Subcutaneous abdominal adipose tissue (tissue), 5 donors: ENCODE results near the gene KAZALD1.

Experiments
- H3K27ac ChIP-seq: one replicate; pipeline ENCODE4 v1.7.0; 2013; ENCODE audit warnings: low read depth, mild to moderate bottlenecking, inconsistent platforms, low read length, moderate library complexity
- H3K27me3 ChIP-seq, 5 donors: one replicate each; pipeline ENCODE4 v1.7.0; 2013; ENCODE audit warnings: low read length in 5 of 5, inconsistent platforms in 1 of 5; ENCODE audit not compliant: control insufficient read depth in 5 of 5, insufficient read depth in 4 of 5
- H3K36me3 ChIP-seq, 5 donors: one replicate each; pipeline ENCODE4 v1.7.0; 2013; ENCODE audit warnings: low read length in 5 of 5; ENCODE audit not compliant: control insufficient read depth in 5 of 5, insufficient read depth in 5 of 5
- H3K4me1 ChIP-seq, 5 donors: one replicate each; pipeline ENCODE4 v1.7.0; 2013; ENCODE audit warnings: low read length in 5 of 5, mild to moderate bottlenecking in 3 of 5, moderate library complexity in 1 of 5; ENCODE audit not compliant: control insufficient read depth in 5 of 5, insufficient read depth in 5 of 5
- H3K4me3 ChIP-seq, 5 donors: one replicate each; pipeline ENCODE4 v1.7.0; 2013; ENCODE audit warnings: low read length in 5 of 5, low read depth in 1 of 5
- H3K9ac ChIP-seq, 5 donors: one replicate each; pipeline ENCODE4 v1.7.0; 2013; ENCODE audit warnings: low read length in 5 of 5, mild to moderate bottlenecking in 4 of 5, moderate library complexity in 3 of 5
- H3K9me3 ChIP-seq, 5 donors: one replicate each; pipeline ENCODE4 v1.7.0; 2013; ENCODE audit warnings: low read length in 5 of 5; ENCODE audit not compliant: control insufficient read depth in 5 of 5
- donor health status: healthy.
- donor health status: healthy.
- donor health status: healthy.
- donor health status: healthy.
- donor health status: healthy.

The KAZALD1 gene

DNA sequence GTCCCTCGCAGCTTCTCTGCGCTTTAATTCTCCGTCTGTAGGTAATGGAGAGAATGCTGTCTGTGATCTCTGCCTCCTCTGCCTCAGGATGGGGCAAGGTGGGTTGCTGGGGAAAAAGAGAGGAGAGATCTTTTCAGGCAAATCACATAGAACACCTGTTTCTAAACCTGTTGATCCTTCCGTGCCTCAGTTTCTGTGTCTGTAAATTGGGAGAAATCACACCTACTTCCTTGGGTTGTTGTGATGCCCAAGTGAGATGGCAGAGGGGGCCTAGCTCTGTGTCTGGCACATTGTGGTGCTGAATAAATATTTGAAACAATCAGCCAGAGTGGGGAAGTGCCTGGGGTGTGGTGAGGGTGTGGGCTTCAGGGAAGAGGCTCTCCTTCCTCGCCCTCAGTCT, 28.8 kb downstream of the KAZALD1 start:
- Histone ChIP-seq H3K36me3 (no peaks in the 10 kb centered on the region), H3K27me3 (peaks cover 31 to 79% (median 66%) of the 10 kb centered on the region in 5 donors), H3K27ac (no peak overlapping the region), H3K9ac (no peak overlapping the region), H3K9me3 (no peaks in the 10 kb centered on the region), H3K4me3 (no peak overlapping the region), H3K4me1 (no peaks in the 10 kb centered on the region)

DNA sequence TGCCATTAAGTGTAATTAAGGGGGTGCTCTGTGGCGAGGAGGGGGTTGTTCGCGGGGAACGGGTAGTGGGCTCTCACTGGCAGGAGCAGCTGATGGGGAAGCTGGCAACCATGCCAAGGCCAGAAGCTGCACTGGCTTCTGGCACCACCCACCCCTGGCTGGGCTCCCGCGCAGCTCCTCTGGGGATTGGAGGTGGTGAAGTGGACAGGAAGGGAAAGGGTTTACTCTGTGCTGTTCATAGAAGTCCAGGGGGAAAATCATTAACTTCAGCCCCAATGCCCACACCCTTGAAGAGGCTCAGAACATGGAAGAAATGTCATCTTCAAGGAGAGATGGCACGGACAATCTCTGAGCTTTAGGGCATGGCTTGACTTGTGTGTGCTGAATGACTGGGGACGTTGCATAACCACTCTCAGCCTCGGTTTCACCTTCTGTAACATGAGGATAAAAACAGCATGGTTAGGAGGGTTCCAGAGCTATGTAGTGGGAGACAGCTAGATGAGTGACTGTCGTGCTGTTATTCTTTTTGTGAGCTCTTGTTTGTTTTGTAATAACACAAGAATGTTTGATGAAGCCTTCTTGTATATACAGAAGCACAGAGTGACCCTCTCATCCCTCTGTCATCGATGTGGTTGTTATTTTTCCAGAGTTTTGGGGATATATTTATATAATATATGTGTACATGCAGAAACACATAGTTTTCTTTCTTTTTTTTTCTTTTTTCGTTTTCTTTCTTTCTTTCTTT, 29.9 kb downstream of the KAZALD1 start:
- Histone ChIP-seq H3K4me1 (no peaks in the 10 kb centered on the region), H3K9ac (no peak overlapping the region), H3K9me3 (no peaks in the 10 kb centered on the region), H3K4me3 (no peak overlapping the region), H3K36me3 (no peaks in the 10 kb centered on the region), H3K27me3 (peaks cover 34 to 89% (median 65%) of the 10 kb centered on the region in 5 donors), H3K27ac (no peak overlapping the region)

- Histone ChIP-seq H3K9ac (no peak overlapping the region), H3K36me3 (no peaks in the 10 kb centered on the region), H3K27me3 (peaks cover 33 to 89% (median 59%) of the 10 kb centered on the region in 5 donors), H3K4me3 (no peak overlapping the region), H3K9me3 (no peaks in the 10 kb centered on the region), H3K4me1 (no peaks in the 10 kb centered on the region), H3K27ac (no peak overlapping the region)
Measured at GRCh38 chr10:101092881-101093354, 31.1 kb downstream of the KAZALD1 start.

DNA sequence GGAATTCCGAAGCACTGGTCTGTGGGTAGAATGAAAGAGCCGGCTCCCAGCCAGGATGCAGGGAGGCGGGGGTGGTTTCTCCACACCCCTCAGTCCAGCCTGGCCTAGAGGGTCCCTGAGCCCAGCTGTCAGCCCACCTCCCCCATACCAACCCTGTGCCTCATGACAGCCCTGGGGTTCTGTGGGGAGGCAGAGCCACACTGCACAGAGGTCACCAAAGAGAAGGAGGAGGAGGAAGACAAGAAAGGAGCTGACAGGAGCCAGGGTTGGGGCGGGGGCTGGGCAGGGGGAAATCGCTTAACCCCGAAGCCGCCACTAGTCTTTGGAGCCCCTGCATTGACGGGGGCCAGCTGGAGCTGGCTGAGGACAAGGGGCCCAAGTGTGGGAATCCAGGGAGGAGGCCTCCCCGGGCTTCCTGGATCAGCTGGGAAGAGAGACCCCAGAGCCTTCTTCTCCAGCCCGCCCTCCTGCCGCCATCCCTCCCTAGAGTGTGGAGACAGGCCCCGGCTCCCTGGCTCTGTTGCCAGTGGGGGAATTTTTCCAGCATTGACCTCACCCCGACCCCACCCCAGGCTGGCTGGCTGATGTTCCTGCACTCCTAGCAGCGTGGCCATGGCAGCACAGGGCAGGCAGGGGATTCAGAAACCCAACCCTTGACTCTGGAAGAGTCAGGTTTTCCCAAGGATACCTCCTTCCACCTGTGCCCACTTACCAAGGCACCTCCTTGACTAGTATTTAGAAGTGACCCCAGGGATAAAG, 32.5 kb downstream of the KAZALD1 start:
- Histone ChIP-seq H3K27me3 (peaks cover 23 to 83% (median 50%) of the 10 kb centered on the region in 5 donors), H3K36me3 (no peaks in the 10 kb centered on the region), H3K4me1 (no peaks in the 10 kb centered on the region), H3K9me3 (no peaks in the 10 kb centered on the region), H3K4me3 (no peak overlapping the region), H3K27ac (no peak overlapping the region), H3K9ac (no peak overlapping the region)

GRCh38 chr10:101095004-101095403, 33.2 kb downstream of the KAZALD1 start:
- peaks cover 30 to 82% (median 51%) of the 10 kb centered on the region in 5 donors for H3K27me3 ChIP-seq
- H3K4me3 ChIP-seq = no peak overlapping the region
- H3K27ac ChIP-seq = no peak overlapping the region
- no peaks in the 10 kb centered on the region for H3K4me1 ChIP-seq
- H3K9me3 ChIP-seq = peaks cover 0 to 3% (median 0%) of the 10 kb centered on the region in 5 donors
- no peaks in the 10 kb centered on the region for H3K36me3 ChIP-seq
- no peak overlapping the region for H3K9ac ChIP-seq

GRCh38 chr10:101095550-101096213, 33.9 kb downstream of the KAZALD1 start:
- H3K27ac ChIP-seq = no peak overlapping the region
- H3K4me3 ChIP-seq = no peak overlapping the region
- H3K4me1 ChIP-seq = no peaks in the 10 kb centered on the region
- H3K36me3 ChIP-seq = no peaks in the 10 kb centered on the region
- H3K27me3 ChIP-seq = peaks cover 37 to 76% (median 51%) of the 10 kb centered on the region in 5 donors
- H3K9ac ChIP-seq = no peak overlapping the region
- peaks cover 0 to 3% (median 0%) of the 10 kb centered on the region in 5 donors for H3K9me3 ChIP-seq

GRCh38 chr10:101096378-101096777, 34.6 kb downstream of the KAZALD1 start:
- no peak overlapping the region for H3K27ac ChIP-seq
- H3K4me1 ChIP-seq = no peaks in the 10 kb centered on the region
- no peak overlapping the region for H3K4me3 ChIP-seq
- H3K27me3 ChIP-seq = peaks cover 34 to 75% (median 49%) of the 10 kb centered on the region in 5 donors
- H3K9ac ChIP-seq = no peak overlapping the region
- no peaks in the 10 kb centered on the region for H3K36me3 ChIP-seq
- H3K9me3 ChIP-seq = peaks cover 0 to 3% (median 0%) of the 10 kb centered on the region in 5 donors

GRCh38 chr10:101097881-101098280, 36.1 kb downstream of the KAZALD1 start:
- Histone ChIP-seq H3K4me1 (no peaks in the 10 kb centered on the region), H3K36me3 (no peaks in the 10 kb centered on the region), H3K9me3 (peaks cover 0 to 3% (median 0%) of the 10 kb centered on the region in 5 donors), H3K27me3 (peaks cover 34 to 68% (median 46%) of the 10 kb centered on the region in 5 donors), H3K9ac (no peak overlapping the region), H3K4me3 (no peak overlapping the region), H3K27ac (no peak overlapping the region)

DNA sequence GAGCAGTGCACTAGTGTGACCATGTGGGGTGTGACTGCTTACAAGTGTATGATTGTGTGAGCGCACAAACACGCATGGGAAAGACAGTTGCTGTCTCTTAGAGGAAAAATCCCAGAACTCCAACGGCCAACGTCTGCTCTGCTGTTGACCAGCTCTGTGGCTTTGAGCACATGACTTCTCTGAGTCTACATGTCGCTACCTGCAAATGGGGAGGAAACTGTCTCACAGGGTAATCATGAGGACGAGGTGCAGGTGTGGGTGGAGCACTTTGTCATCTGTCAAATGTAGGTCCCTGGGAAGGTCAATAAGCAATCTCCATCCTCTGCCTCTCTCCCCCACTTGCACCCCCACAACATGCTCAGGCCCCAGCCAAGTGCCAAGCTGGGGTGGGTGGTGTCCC, 38.1 kb downstream of the KAZALD1 start:
- Histone ChIP-seq H3K9me3 (peaks cover 0 to 3% (median 0%) of the 10 kb centered on the region in 5 donors), H3K4me1 (no peaks in the 10 kb centered on the region), H3K9ac (no peak overlapping the region), H3K36me3 (no peaks in the 10 kb centered on the region), H3K27me3 (peaks cover 22 to 49% (median 28%) of the 10 kb centered on the region in 5 donors), H3K4me3 (no peak overlapping the region), H3K27ac (no peak overlapping the region)
